ENCODE measurements around the gene CHMP4B.

The CHMP4B gene

DNA sequence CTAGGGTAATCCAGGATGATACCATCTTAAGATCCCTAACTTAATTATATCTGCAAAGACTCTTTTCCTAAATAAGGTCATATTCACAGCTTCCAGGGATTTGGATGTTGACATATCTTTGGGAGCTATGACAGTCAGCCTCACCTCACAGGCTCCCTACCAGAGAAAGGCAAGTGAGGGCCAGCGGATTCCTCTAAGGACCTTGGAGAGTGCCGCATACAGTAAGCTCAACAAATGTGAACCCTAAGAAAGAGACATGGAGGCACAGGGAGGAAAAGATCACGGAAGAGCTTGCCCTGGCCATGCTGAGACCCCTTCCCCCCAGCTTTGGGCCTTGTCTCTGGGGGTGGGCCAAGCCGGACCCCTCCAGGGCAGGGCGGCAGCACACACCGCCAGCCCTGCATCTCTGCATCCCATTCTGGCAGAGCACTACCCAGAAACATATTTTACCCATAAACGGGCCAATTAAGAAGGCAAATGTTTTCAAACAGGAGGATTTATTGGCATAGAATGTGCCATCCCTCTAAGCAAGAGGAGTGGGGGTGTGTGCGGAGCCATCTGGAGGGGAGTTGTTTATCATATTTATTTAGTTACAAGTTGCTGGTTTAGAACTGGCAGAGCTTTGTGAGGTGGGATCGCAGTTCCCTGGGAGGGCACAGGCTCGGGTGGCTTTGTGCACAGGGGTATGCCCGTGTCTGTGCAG, 55.4 kb downstream of the CHMP4B start:
- no peak for DNase-seq

DNA sequence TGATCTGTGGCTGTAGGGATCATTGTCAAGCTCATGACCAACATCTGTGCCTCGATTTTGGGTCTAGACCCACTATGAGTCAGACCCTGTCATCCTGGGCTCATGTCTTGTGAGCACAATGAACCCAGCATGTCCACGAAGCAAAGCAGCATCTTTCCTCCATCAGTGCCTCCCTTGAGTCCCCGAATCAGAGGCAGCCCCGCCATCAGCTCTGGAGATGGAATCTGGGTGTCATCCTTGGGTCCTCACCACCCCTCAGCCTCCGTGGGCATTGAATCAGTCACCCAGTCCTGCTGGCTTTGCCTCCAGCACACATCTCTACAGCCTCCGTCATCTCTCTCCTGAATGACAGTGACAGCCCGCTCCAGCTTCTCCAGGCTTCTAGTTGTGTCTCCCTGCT, 56.9 kb downstream of the CHMP4B start:
- DNase-seq = no peak

DNA sequence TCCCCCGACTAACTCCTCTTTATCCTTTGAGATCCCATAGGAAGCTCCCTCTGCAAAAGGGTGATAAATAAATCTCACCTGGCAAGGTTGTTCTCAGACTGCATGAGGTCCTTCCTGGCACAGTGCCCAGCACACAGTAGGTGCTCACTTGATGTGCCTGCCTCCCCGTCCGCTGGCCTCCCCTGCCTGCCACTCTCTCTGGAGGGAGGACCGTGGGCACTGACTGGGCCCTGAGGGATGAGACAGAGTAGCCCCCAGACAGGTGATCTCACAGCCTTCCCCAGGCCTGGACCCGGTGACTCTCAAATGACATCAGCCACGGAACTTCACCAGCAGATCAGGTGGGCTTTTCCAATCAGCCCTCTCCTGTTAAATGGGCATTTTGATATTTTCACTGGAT, 57.4 kb downstream of the CHMP4B start:
- no peak for DNase-seq

DNA sequence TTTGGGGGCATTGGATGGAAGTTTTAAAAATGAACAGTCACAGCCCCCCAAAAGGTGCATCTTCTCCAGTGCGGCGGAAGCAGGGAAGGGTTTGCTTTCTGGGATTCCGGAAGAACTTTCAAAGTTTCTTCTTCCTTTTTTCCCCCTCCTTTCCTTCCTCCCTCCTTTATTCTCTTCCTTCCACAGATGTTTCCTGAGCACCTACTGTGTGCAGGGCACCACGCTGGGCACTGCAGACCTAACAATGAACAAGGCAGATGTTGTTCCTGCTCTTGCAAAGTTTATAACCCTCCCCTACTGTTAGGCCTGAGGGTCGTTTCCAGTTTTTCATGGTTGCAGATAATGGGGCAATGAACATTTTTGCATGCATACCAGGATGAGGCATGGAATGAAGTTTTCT, 58.1 kb downstream of the CHMP4B start:
- no peak for DNase-seq

DNA sequence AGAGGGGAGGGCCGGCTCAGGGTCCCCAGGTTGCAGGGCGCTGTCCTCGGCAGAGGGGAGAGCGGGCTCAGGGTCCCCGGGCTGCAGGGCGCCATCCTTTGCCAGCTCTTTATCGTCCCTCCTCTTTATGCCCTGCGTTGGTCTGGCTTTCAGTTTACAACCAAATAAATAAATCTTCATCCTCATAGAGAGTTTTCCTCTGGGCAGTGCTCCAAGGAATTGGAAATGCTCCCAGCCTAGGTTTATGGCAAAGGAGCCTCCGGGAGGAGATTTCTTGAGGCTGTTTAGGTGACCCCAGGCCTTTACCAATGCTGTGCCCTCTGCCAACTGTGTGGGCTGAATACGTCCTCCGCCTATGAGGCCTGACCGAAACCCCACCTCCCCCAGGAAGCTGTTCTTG, 60.2 kb downstream of the CHMP4B start:
- DNase-seq = no peak

DNA sequence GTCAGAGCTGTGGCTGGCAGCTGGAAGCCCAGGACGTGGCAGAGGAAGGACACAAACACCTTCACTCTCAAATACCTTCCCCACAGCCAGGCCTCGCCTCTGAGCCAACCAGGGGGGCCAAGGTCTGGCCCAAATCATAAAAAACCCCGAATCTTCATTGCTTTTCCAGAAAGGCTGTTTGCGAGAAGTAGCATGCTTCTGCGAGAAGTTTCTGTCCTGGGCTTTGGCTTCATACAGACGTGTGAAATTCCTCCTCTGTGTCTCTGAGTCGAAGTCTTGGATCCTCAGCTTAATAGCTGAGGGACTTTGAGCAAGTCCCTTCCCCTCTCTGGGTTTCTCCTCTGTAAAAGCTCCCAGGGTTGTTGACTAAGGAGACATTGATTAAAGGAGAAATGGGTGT, 63.0 kb downstream of the CHMP4B start:
- DNase-seq = no peak

DNA sequence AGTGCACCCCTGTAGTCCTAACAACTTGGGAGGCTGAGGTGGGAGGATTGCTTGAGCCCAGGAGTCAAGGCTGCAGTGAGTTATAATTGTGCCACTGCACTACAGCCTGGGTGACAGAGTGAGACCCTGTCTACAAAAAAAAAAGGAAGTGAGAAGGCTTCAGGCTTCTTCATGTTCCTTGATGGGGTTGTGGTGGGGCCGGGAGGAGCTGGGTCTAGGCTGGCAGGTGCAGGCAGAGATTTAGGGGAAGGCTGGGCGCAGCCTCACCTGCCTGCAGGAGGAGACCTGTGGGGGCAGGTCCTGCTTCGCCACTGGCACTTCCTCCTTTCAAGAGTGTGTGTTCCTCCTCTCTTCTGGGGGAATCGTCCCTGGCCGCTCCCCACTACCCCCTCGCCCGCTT, 63.9 kb downstream of the CHMP4B start:
- no peak for DNase-seq

DNA sequence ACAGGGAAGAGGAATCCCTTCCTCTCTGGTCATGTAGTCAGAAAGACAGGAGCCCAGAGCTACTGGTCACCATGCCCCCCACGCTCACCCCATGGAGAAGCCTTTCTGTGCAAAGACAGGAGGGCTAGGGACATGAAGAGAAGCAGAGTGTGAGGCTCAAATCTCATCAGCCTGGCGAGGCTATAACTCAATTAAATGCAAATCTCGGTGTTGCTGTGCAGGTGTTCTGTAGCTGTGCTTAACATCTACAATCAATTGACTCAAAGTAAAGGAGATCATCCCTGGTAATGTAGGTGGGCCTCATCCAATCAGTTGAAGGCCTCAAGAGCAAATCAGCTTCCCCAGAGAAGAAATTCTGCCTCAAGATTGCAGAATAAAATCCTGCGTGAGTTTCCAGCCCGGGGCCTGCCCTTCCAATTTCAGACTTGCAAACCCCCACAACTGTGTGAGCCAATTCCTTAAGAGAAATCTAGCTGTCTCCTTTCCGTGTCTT, 64.4 kb downstream of the CHMP4B start:
- DNase-seq = no peak

DNA sequence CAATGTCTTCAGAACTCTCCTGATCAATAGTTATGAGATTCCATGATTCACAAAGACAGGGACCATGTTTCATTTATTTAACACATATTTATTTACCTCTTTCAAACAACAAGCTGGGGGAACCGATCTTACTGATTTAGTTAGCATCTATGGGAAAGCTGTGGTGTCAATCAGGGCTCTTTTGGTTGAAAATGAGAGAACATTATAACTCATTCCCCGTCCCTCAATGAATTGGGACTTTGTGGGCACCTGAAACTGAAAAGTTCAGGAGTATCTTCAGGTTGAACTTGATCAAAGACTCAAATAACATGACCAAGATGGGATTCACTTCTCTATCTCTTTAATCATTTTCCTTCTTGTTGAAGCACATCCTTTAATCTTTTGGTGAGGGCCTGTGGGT, 67.4 kb downstream of the CHMP4B start:
- DNase-seq = no peak

DNA sequence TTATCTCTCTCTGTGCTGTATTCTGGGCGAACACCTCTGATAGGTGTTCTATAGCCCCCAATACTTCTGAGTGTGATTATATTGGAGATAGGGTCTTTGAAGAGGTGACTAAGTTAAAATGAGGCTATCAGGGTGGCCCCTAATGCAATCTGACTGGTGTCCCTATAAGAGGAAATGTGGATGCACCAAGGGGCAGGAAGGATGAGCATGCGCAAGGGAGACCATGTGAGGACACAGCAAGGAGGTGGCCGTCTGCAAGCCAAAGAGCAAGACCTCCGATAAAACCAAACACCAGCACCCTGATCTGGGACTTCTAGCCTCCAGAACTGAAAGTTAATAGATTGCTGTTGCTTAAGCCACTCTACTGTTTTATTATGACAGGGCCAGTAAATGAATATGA, 69.2 kb downstream of the CHMP4B start:
- no peak for DNase-seq

DNA sequence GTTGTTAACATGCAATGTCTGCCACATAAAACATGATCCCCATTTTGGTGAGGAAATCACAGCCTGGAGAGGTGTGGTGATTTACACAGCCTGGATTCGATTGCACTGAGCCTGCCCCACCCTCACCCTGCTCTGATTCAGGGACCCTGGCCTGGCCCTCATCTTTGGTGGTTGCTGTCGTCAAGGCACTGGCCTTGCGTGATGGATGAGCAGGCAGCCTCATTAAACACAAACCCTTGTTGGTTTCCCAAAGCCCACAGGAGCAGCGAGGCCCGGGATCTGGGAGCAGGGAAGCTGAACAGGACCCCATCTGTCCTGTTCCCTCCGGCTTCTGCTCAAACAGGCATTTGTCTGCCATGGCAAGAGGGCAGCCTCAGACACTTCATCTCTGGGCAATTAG, 70.8 kb downstream of the CHMP4B start:
- no peak for DNase-seq

DNA sequence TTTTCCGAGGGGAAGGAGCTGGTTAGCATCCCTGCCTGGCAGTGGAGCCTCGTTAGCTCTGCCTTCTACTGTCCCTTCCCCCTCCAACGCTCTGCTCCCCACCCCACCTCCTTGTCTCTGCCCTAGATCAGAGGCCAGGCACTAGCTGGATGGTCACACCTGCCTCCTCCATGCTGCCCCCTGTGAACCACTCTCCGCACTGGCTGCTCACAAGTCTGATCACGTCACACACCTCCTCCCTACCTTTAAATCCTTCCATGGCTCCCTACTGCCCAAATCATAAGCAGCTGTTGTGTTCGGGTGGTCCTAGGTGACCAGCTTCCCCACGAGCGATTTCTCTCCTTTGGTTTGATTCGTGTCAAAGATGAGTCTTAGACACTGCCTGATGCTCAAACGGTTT, 71.3 kb downstream of the CHMP4B start:
- DNase-seq = no peak

DNA sequence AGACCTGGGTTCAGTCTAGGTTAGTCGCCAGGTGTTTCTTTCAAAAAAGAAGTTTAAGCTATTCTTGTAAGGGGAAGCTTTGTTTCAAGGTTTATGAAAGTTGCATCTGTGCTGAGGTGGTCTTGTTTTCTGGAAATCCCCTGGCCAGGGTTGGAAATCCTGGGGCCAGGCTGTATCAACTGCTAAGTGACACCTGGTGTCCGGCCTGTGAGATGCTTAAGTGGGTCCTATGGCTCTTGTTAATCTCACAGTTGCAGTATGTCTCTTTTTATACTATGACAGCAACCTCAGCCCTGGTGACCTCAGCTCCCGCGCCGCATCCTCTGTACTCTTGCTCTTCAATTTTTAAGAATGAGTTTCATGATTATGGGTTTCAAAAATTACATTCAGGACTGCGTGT, 72.0 kb downstream of the CHMP4B start:
- no peak for DNase-seq

DNA sequence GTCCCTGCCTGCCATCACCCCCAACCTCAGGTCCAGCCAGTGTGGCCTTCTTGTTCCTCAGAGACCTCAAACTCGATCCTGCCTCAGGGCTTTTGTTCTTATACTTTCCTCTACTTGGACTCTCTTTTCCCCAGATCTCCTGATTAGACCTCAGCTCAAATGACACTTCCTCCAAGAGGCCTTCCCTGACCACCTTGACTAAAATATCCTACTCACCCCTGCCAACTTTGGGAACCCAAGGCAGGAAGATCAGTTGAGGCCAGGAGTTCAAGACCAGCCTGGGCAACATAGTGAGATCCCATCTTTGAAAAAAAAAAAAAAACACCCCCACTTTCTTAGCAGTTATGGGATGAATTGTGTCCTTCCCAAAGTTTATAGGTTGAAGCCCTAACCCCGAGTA, 73.5 kb downstream of the CHMP4B start:
- DNase-seq = no peak

DNA sequence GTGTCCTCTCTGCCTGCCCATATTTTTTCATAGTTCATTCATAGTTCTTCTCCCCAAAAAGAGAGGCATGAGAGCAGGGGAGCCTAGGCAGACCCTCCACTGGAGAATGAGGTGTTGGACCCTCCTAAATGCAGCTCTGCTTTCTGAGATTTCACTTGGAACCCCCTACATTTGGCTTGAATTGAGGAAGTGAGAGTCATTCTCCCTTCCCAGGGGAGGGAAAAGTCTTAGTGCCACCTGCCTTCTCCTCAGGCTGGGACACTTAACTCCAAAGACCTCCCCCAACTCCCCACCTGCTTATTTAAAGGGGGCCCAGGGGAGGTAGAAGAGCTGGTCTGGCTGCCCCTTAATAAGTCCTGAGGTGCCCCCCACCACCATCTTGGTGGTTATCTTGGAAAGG, 78.2 kb downstream of the CHMP4B start:
- no peak for DNase-seq

DNA sequence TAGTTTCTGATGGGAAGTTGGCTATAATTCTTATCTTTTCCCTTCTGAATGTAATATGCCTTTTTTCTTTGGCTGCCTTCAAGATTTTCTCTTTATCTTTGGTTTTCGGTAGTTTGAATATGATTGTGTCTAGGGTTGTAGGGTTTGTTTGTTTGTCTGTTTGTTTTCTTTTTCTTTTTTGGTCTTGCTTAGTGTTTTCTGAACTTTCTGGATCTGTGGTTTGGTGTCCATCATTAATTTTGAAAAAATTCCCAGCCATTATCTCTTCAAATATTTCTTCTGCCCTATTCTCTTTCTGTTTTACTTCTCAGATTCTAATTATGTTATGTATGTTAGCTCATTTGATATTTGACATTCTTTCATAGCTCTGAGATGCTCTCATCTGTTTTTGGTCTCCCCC, 79.4 kb downstream of the CHMP4B start:
- no peak for DNase-seq

DNA sequence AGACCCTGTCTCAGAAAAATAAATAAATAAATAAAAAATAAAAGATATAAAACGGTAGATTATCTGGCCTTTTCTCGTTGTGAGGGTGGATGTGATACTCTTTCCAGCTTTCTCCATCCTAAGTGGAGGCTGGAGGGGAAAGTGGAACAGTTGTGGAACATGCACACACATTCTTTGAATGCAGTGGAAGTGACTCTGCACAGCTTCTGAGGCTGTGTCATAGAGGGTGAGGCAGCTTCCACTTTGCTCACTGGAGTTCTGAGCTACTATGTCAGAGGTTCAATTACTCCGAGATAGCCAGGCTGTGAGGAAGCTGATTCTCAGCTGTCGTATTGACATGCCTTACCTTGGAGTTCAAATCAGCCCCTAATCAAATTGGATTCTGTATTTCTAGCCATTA, 82.2 kb downstream of the CHMP4B start:
- DNase-seq = no peak

DNA sequence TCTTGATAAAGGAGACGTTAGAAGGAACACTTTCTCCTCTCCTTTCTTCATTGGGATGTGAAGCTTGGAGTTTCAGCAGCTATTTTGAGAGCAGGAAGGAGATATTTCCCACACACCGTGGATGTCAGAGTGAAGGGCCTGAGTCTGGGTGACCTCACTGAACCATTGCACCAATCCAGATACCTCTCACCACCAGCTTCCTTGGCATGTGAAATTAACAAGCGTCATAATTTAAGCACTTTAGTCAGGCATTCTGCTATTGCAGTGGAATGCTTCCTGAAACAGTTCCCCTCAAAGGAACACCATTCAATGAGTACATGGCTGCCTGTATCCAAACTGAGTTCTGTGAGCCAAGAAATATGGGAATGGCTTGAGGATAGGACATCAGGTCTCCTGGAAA, 83.7 kb downstream of the CHMP4B start:
- no peak for DNase-seq

DNA sequence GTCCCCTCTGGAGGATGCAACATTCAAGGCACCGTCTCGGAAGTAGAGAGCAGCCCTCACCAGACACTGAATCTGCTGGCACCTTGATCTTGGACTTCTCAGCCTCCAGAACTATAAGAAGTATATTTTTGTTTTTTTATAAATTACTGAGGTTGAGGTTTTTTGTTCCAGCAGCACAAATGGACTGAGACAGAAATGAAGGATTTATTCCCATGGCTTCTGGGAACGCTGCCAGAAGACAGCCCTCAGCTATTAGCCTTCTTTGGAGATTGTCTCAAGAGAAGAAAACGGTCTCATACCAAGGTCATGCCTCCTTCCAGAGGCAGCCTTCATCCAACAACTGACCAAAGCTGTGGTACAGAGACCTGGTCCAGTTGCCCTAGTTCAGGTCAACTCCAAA, 85.4 kb downstream of the CHMP4B start:
- DNase-seq = no peak

DNA sequence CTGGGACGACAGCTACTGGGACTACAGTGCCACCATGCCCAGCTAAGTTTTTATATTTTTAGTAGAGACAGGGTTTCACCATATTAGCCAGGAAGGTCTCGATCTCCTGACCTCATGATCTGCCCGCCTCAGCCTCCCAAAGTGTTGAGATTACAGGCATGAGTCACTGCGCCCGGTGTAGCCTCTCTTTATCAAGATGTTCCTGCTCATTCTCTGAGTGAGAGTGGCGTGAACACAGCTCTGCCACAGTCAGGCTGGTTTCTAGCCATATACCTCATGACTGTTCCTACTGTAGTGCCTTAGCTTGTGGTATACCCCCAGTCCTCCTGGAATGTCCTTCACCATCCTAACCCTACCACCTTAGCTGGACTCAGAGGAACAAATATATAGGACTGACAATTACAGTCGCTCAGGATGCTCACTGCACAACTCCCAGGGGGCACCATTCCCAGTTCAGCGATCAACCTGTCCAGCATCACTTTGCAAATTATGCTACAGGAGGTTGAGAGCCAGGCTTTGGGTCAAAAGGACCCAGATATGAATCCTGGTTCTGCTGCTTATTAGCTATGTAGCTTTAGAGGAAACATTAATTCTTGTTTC, 86.3 kb downstream of the CHMP4B start:
- DNase-seq = no peak

DNA sequence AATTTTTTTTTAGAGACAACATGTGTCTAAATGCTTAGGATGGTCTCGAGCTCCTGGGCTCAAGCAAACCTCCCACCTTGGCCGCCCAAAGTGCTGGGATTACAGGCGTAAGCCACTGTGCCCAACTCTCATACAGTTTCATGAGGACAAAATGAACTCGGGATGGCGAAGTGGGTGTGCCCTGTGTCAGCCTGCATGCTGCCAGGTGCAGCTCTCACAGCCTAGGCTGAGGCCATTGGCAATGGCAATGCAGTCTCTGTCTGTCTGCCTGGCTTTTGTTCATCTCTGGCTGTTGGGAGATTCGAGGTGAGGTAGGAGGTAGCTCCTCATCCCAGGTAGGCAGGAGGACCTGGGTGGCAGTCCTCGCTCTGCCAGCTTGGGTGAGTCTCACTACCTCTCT, 88.0 kb downstream of the CHMP4B start:
- DNase-seq = no peak

DNA sequence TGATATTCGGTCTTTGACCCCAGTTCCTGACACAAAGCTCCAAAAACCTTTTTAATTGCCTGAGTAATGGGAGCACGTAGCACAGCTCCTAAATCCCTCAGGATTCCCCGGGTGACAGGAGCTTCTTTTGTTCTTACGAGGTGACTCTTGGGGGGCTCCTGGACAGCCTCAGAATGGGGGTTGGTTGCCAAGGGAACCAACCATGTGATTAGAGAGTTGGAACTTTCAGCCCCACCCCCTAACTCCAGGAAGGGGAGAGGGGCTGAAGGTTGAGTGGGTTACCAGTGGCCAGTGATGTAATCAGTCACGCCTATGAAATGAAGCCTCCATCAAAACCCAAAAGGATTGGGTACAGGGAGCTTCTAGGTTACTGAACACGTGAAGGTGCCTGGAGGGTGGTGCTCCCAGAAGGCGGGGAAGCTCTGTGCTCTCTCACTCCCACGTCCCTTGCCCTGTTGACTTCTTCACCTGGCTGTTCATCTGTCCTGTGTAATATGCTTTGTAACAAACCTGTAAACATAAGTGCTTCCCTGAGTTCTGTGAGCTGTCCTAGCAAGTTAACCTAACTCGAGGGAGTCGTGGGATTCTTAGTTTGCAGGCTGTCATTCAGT, 89.5 kb downstream of the CHMP4B start:
- no peak for DNase-seq

DNA sequence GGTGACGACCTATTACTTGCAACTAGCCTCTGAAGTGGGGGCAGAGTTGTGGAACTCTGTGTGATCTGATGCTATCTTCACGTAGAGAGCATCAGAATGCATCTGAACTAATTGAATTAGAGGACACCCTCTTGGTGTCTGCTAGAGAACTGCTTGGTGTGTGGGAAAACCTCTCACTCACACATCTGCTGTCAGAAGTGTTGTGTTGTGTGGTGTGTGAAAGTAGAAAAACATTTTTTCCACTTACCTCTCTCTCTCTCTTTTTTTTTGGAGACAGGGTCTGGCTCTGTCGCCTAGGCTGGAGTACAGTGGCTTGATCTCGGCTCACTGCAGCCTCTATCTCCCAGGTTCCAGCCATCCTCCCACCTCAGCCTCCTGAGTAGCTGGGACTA, 90.0 kb downstream of the CHMP4B start:
- DNase-seq = no peak

DNA sequence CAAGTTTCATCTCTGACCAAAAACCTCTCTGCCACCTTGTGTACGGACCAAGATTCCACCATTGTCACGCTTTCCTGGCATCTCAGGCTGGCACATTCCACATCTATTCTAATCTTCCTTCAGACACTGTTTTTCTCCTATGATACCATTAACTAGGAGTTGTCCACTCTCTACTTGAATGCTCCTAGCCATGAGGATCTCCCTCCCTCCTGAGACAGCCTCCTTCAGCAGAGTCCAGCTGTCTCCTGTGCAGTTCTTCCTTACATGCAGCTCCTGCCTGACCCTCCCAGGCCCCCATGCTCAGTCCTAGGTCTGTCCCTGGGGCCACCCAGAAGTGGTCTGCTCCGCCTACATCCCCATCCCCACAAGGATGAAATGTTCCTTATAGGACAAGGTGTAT, 90.9 kb downstream of the CHMP4B start:
- no peak for DNase-seq

Measured in NCI-H187 treated with DMSO at 0.1 percent for 48 hours (cell line).